Stimulated activated memory B cell treated with anti-CD40 and anti-IgM and Interleukin-4, amounts not matched to agents 10 μg/mL and 1 μg/mL and 100 μg/mL, for 72 hours (primary cell): Measurements from ENCODE around the gene CCND1.

Source experiments
- ATAC-seq: fragments of 150-1000 bp; cut with Tn5 transposase; 2 replicates; pipeline ENCODE4 v1.10.0; 2021
- H3K27ac Mint-ChIP-seq: one replicate; pipeline ENCODE4 v1.8.0; 2022; ENCODE audit warnings: mild to moderate bottlenecking, mixed read lengths
- H3K27me3 Mint-ChIP-seq: one replicate; pipeline ENCODE4 v1.8.0; 2022; ENCODE audit warnings: mixed read lengths
- H3K36me3 Mint-ChIP-seq: one replicate; pipeline ENCODE4 v1.8.0; 2022; ENCODE audit warnings: mixed read lengths
- H3K4me1 Mint-ChIP-seq: one replicate; pipeline ENCODE4 v1.8.0; 2022; ENCODE audit warnings: mixed read lengths
- H3K4me3 Mint-ChIP-seq: one replicate; pipeline ENCODE4 v1.8.0; 2022; ENCODE audit warnings: mild to moderate bottlenecking, moderate library complexity, mixed read lengths
- H3K9me3 Mint-ChIP-seq: one replicate; pipeline ENCODE4 v1.8.0; 2022; ENCODE audit warnings: mixed read lengths

CCND1 gene

GRCh38 chr11:69661413-69661715, 20.4 kb downstream of the CCND1 start:
- ATAC-seq: no peak
- Mint-ChIP-seq H3K4me3 (no peak overlapping the region), H3K36me3 (peaks cover 41% of the 10 kb centered on the region), H3K9me3 (no peaks in the 10 kb centered on the region), H3K27ac (no peak overlapping the region), H3K27me3 (no peaks in the 10 kb centered on the region), H3K4me1 (peaks cover 6% of the 10 kb centered on the region)

- no peak for ATAC-seq
- H3K27ac Mint-ChIP-seq: no peak overlapping the region
- H3K27me3 Mint-ChIP-seq: no peaks in the 10 kb centered on the region
- peaks cover 43% of the 10 kb centered on the region for H3K36me3 Mint-ChIP-seq
- H3K4me1 Mint-ChIP-seq: peaks cover 2% of the 10 kb centered on the region
- H3K4me3 Mint-ChIP-seq: no peak overlapping the region
- no peaks in the 10 kb centered on the region for H3K9me3 Mint-ChIP-seq
These were observed 21.2 kb downstream of the CCND1 start for GRCh38 chr11:69662021-69662698.

GRCh38 chr11:69662806-69663205, 21.9 kb downstream of the CCND1 start:
- no peak overlapping the region for H3K4me3 Mint-ChIP-seq
- no peaks in the 10 kb centered on the region for H3K27me3 Mint-ChIP-seq
- no peak for ATAC-seq
- no peaks in the 10 kb centered on the region for H3K9me3 Mint-ChIP-seq
- H3K4me1 Mint-ChIP-seq: peaks cover 3% of the 10 kb centered on the region
- H3K36me3 Mint-ChIP-seq: peaks cover 49% of the 10 kb centered on the region
- H3K27ac Mint-ChIP-seq: no peak overlapping the region

GRCh38 chr11:69663326-69663725, 22.4 kb downstream of the CCND1 start:
- H3K27me3 Mint-ChIP-seq: no peaks in the 10 kb centered on the region
- peaks cover 8% of the 10 kb centered on the region for H3K4me1 Mint-ChIP-seq
- no peak for ATAC-seq
- H3K9me3 Mint-ChIP-seq: no peaks in the 10 kb centered on the region
- no peak overlapping the region for H3K4me3 Mint-ChIP-seq
- H3K27ac Mint-ChIP-seq: no peak overlapping the region
- H3K36me3 Mint-ChIP-seq: peaks cover 53% of the 10 kb centered on the region

GRCh38 chr11:69664103-69664775, 23.3 kb downstream of the CCND1 start:
- no peak overlapping the region for H3K27ac Mint-ChIP-seq
- H3K4me3 Mint-ChIP-seq: no peak overlapping the region
- H3K36me3 Mint-ChIP-seq: peaks cover 53% of the 10 kb centered on the region

GRCh38 chr11:69664901-69665300, 23.9 kb downstream of the CCND1 start:
- ATAC-seq: no peak
- no peaks in the 10 kb centered on the region for H3K27me3 Mint-ChIP-seq
- no peak overlapping the region for H3K27ac Mint-ChIP-seq
- no peaks in the 10 kb centered on the region for H3K9me3 Mint-ChIP-seq
- peaks cover 53% of the 10 kb centered on the region for H3K36me3 Mint-ChIP-seq
- H3K4me1 Mint-ChIP-seq: peaks cover 8% of the 10 kb centered on the region
- no peak overlapping the region for H3K4me3 Mint-ChIP-seq

More at GRCh38 chr11:69664103-69664775, 23.3 kb downstream of the CCND1 start:
- H3K9me3 Mint-ChIP-seq: no peaks in the 10 kb centered on the region
- no peaks in the 10 kb centered on the region for H3K27me3 Mint-ChIP-seq
- H3K4me1 Mint-ChIP-seq: peaks cover 8% of the 10 kb centered on the region
- no peak for ATAC-seq

GRCh38 chr11:69665669-69666068, 24.7 kb downstream of the CCND1 start:
- Mint-ChIP-seq H3K4me3 (no peak overlapping the region), H3K27me3 (no peaks in the 10 kb centered on the region), H3K9me3 (no peaks in the 10 kb centered on the region), H3K4me1 (peaks cover 15% of the 10 kb centered on the region), H3K27ac (no peak overlapping the region), H3K36me3 (peaks cover 57% of the 10 kb centered on the region)
- no peak for ATAC-seq

GRCh38 chr11:69666261-69666660, 25.3 kb downstream of the CCND1 start:
- H3K27me3 Mint-ChIP-seq: no peaks in the 10 kb centered on the region
- H3K9me3 Mint-ChIP-seq: no peaks in the 10 kb centered on the region
- peaks cover 15% of the 10 kb centered on the region for H3K4me1 Mint-ChIP-seq
- peaks cover 55% of the 10 kb centered on the region for H3K36me3 Mint-ChIP-seq
- no peak overlapping the region for H3K27ac Mint-ChIP-seq
- no peak overlapping the region for H3K4me3 Mint-ChIP-seq
- ATAC-seq: no peak

- H3K4me3 Mint-ChIP-seq: no peak overlapping the region
- H3K27ac Mint-ChIP-seq: no peak overlapping the region
- H3K9me3 Mint-ChIP-seq: no peaks in the 10 kb centered on the region
- peaks cover 61% of the 10 kb centered on the region for H3K36me3 Mint-ChIP-seq
- ATAC-seq: no peak
- H3K4me1 Mint-ChIP-seq: peaks cover 19% of the 10 kb centered on the region
- H3K27me3 Mint-ChIP-seq: no peaks in the 10 kb centered on the region
These were observed 26.0 kb downstream of the CCND1 start for GRCh38 chr11:69666752-69667536.

GRCh38 chr11:69667619-69668604, 27.0 kb downstream of the CCND1 start:
- no peaks in the 10 kb centered on the region for H3K9me3 Mint-ChIP-seq
- H3K4me3 Mint-ChIP-seq: no peak overlapping the region
- H3K36me3 Mint-ChIP-seq: peaks cover 60% of the 10 kb centered on the region
- peaks cover 25% of the 10 kb centered on the region for H3K4me1 Mint-ChIP-seq
- H3K27ac Mint-ChIP-seq: no peak overlapping the region
- no peak for ATAC-seq
- H3K27me3 Mint-ChIP-seq: no peaks in the 10 kb centered on the region

- H3K27ac Mint-ChIP-seq: no peak overlapping the region
- ATAC-seq: no peak
- H3K9me3 Mint-ChIP-seq: no peaks in the 10 kb centered on the region
- H3K36me3 Mint-ChIP-seq: peaks cover 52% of the 10 kb centered on the region
- H3K27me3 Mint-ChIP-seq: no peaks in the 10 kb centered on the region
- no peak overlapping the region for H3K4me3 Mint-ChIP-seq
- H3K4me1 Mint-ChIP-seq: peaks cover 41% of the 10 kb centered on the region
These were observed 28.5 kb downstream of the CCND1 start for GRCh38 chr11:69669486-69669885.

- ATAC-seq: peak; percentile 44
- H3K27me3 Mint-ChIP-seq: no peaks in the 10 kb centered on the region
- peaks cover 44% of the 10 kb centered on the region for H3K36me3 Mint-ChIP-seq
- H3K4me3 Mint-ChIP-seq: no peak overlapping the region
- no peak overlapping the region for H3K27ac Mint-ChIP-seq
- H3K9me3 Mint-ChIP-seq: no peaks in the 10 kb centered on the region
- H3K4me1 Mint-ChIP-seq: peaks cover 48% of the 10 kb centered on the region
These were observed 29.3 kb downstream of the CCND1 start for GRCh38 chr11:69670158-69670845.

GRCh38 chr11:69671734-69672465, 30.9 kb downstream of the CCND1 start:
- Mint-ChIP-seq H3K36me3 (peaks cover 35% of the 10 kb centered on the region), H3K4me1 (peaks cover 53% of the 10 kb centered on the region), H3K4me3 (no peak overlapping the region)

More at GRCh38 chr11:69671734-69672465, 30.9 kb downstream of the CCND1 start:
- Mint-ChIP-seq H3K27ac (no peak overlapping the region), H3K9me3 (no peaks in the 10 kb centered on the region), H3K27me3 (no peaks in the 10 kb centered on the region)
- ATAC-seq: no peak
